HG03108 (cell line): ENCODE measurements around the gene SPATA20.

ENCODE experiments used
- ATAC-seq: cut with Tn5 transposase; IDR thresholded peaks from one replicate; pipeline ENCODE4 v1.9.1; 2021; ENCODE audit warnings: moderate library complexity; ENCODE audit not compliant: unreplicated experiment

Gene SPATA20

DNA sequence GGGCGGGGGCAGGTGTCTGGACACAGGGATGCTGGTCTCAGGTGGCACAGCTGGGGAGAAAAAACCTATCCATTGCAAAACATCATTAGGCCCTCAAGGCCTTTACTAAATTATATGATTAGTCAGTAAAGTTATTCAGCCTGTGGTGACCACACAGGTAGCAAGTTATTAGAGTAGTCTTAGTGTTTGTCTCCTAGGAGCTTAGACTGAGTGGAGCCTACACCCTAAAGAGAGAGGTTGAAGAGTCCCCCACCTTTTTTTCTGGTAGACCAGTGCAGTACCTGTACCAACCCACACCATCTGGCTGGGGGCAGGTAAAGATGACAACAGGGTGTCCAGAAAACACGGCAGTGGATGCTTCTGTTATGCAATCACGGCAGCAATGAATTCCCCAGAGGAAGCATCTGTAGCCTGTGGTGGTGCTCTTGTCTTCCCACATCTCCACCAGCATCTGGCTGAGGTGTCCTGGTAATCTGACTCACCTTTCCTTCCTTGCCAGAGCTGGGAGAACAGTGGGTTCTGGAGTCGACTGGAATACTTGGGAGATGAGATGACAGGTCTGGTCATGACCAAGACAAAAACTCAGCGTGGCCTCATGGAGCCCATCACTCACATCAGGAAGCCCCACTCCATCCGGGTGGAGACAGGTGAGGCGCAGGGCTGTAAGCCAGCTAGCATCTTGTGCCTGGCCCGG lies 27.7 kb upstream of the SPATA20 start:
- no peak for ATAC-seq

DNA sequence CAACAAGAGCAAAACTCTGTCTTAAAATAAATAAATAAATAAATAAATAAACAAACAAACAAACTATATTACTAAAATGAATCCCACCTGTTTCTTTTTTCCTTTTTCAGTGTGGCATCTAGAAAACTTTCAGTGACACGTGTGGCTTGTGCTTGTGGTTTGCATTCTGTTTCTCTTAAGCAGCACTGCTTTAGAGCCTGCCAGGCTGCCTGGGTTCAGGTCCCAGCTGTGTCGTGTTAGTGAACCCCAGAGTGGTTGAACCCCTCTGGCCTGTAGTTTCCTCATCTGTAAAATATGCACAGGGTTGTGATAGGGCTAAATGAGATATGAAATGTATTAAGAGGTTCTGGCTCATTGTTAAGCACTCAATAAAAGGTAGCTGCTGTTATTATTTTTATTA lies 26.5 kb upstream of the SPATA20 start:
- ATAC-seq, result no peak

- no peak for ATAC-seq
These were observed 25.5 kb upstream of the SPATA20 start for GRCh38 chr17:50521514-50521913.

- ATAC-seq, result no peak
These were observed 24.2 kb upstream of the SPATA20 start for GRCh38 chr17:50522766-50523165.

DNA sequence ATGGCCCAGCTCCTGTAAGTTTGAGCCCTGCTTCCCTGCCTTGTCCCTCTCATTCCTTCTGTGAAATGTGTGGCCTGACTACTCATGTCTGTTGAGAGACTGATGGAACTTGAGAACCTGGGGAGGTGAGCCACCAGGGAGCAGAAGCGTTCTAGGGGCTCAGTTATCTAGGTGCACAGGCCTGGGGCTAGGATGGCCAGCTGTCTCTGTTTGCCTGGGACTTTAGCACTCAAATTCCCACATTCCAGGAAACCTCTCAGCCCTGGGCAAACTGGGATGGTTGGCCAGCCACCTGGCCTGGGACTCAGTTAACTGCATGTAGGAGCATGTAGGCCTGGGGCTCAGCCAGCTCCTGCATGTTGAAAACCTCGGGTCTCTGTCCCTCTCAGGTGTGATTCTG lies 23.8 kb upstream of the SPATA20 start:
- ATAC-seq, result no peak

DNA sequence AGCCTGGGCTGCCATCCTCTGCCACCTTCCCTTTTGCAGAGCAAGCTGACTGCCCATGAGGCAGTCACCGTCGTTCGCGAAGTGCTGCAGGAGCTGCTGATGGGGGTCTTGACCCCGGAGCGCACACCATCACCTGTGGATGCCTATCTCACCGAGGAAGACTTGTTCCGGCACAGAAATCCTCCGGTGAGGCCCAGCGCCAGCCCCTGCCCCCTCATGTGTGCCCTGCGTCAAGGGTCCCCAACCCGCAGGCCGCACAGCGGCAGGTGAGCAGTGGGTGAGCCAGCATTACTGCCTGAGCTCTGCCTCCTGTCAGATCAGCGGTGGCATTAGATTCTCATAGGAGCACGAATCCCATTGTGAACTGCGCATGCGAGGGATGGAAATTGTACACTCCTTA lies 22.1 kb upstream of the SPATA20 start:
- ATAC-seq, result no peak

GRCh38 chr17:50527155-50527762 lies 19.7 kb upstream of the SPATA20 start:
- ATAC-seq, result no peak

DNA sequence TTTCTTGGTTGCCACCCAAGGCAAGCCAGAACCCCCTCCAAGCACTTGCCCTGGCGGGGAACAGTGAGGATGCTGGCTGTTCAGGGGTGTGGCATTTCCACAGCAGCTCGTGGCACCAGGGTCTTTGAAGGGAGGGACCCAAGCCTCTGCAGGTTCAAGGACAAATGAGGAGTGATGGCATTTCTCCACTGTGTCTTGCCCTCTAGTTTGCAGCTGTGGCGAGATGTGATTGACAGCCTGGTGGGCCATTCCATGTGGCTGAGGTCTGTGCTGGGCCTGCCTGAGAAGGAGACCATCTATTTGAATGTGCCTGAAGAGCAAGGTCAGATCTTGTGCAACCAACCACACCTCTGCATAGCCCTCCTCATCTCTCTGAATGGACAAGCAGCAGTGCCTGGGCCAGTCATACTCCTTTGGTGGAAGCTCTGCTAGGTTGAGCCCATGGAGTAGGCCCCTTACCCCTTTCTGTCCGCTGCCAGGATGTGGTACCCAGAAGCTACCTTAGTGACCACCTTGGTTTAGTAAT lies 19.0 kb upstream of the SPATA20 start:
- no peak for ATAC-seq

DNA sequence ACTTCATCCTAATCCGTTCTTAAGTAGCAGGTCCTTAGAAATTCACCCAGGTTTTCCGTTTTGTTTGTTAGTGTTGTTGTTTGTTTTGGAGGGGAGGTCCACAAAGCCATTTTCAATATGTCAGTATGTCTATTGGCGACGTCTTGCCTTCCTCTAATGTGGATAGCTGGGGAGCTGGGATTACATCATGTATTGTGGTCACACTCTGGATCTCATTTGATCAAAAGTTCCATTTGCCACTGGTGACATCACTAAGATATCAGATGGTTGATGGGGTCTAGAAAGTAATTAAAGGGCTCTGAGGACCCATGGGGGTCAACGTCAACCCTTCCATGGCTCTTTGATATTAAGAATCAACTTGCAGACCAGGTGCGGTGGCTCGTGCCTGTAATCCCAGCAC lies 17.1 kb upstream of the SPATA20 start:
- no peak for ATAC-seq

- no peak for ATAC-seq
These were observed 15.4 kb upstream of the SPATA20 start for GRCh38 chr17:50531428-50532025.

- ATAC-seq, result no peak
These were observed 14.4 kb upstream of the SPATA20 start, which contains the start of gene EPN3 for GRCh38 chr17:50532452-50533024. Gene EPN3 (plus strand): TSS chr17:50532735. CDS start chr17:50536557, 3,822 bp downstream.

GRCh38 chr17:50533185-50533584 lies 13.8 kb upstream of the SPATA20 start:
- no peak for ATAC-seq

DNA sequence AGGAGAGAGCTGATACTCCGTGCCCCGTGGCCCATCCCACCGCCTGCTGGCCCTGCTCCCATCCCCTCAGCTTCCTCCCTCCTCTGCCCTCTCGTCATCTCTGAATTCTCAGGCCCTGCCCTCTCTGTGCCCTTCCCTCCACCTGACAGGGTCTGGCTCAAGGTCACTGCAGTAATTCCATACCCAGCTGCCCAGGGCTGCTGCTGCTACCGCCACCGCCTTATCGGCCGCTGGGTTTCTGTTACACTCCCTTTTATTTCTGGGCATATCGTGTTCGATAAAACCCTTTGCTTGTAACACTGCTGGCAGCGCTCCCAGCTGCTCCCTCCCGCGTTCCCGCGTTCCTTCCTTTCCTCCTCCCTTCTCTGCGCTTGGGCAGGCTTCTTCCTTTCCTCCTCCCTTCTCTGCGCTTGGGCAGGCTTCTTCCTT lies 13.2 kb upstream of the SPATA20 start:
- no peak for ATAC-seq

- ATAC-seq, result no peak
These were observed 12.6 kb upstream of the SPATA20 start for GRCh38 chr17:50534222-50534978.

- no peak for ATAC-seq
These were observed 12.0 kb upstream of the SPATA20 start for GRCh38 chr17:50534979-50535326.

GRCh38 chr17:50535407-50535806 lies 11.6 kb upstream of the SPATA20 start:
- ATAC-seq, result no peak

DNA sequence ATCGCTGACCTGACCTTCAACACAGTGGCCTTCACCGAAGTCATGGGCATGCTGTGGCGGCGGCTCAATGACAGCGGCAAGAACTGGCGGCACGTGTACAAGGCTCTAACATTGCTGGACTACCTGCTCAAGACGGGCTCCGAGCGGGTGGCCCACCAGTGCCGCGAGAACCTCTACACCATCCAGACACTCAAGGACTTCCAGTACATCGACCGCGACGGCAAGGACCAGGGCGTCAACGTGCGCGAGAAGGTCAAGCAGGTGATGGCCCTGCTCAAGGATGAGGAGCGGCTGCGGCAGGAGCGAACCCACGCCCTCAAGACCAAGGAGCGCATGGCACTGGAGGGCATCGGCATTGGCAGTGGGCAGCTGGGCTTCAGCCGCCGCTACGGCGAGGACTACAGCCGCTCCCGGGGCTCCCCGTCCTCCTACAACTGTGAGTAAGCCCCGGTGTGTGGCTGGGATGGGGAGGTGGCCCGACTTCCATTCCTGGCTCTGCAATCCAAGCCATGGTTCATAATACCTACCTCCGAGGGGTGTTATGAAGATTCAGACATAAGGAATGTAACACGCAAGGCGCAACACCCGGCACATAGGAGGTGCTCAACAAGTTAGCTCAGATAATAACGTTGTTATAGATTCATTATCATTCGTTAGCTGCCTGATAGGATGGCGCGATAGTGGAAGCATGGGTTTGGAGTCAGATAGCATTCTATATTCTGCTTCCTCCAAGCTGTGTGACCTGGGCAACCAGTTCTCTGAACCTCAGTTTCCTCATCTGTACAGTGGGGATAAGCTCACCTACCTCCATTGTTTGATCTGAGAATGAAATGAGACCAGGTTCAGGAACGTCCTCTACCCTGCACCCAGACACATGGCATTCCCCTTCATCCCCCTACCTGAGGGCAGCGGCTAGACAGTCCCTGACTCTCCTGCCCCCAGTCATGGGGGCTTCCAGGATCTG lies 10.0 kb upstream of the SPATA20 start:
- ATAC-seq, result no peak

GRCh38 chr17:50537721-50538548 lies 9.0 kb upstream of the SPATA20 start:
- no peak for ATAC-seq
